Activated CD4-positive, alpha-beta T cell treated with anti-CD3 and anti-CD28 coated beads, Interleukin-2, amount 50 U/mL, for 1 hour (primary cell): ENCODE measurements around the gene PIKFYVE.
"Not testable (repeated sequence)": the region's sequence is repeated elsewhere in the genome, so short reads cannot be mapped to it uniquely, and the experiment has no call there.

ENCODE experiments used
- DNase-seq: peaks from one replicate; pipeline ENCODE4 v3.0.0-alpha.2; 2020

The PIKFYVE gene

GRCh38 chr2:208265801-208266552, at the start of gene PIKFYVE:
Gene PIKFYVE, plus strand, starts transcription at chr2:208266255. Its CDS starts 5,265 bp downstream, at chr2:208271520.
- DNase-seq = peak; percentile 83

GRCh38 chr2:208221873-208222272, 44.2 kb upstream of the PIKFYVE start:
- DNase-seq = not testable (repeated sequence)

- no peak for DNase-seq
Measured at GRCh38 chr2:208222351-208222750, 43.7 kb upstream of the PIKFYVE start.

- DNase-seq = no peak
Measured at GRCh38 chr2:208224802-208225201, 41.3 kb upstream of the PIKFYVE start.

GRCh38 chr2:208227581-208228232, 38.3 kb upstream of the PIKFYVE start:
- no peak for DNase-seq

GRCh38 chr2:208228476-208228875, 37.6 kb upstream of the PIKFYVE start:
- DNase-seq = no peak

GRCh38 chr2:208234786-208235185, 31.3 kb upstream of the PIKFYVE start:
- no peak for DNase-seq

- DNase-seq = no peak
Measured at GRCh38 chr2:208235860-208236259, 30.2 kb upstream of the PIKFYVE start.

- DNase-seq = no peak
Measured at GRCh38 chr2:208239770-208240493, 26.1 kb upstream of the PIKFYVE start.

- no peak for DNase-seq
Measured at GRCh38 chr2:208240619-208241209, 25.3 kb upstream of the PIKFYVE start.

GRCh38 chr2:208244422-208244821, 21.6 kb upstream of the PIKFYVE start:
- no peak for DNase-seq

GRCh38 chr2:208245746-208246145, 20.3 kb upstream of the PIKFYVE start:
- DNase-seq = no peak

- DNase-seq = no peak
Measured at GRCh38 chr2:208248601-208249000, 17.5 kb upstream of the PIKFYVE start.

GRCh38 chr2:208249296-208249695, 16.8 kb upstream of the PIKFYVE start:
- no peak for DNase-seq

- DNase-seq = no peak
Measured at GRCh38 chr2:208250388-208250787, 15.7 kb upstream of the PIKFYVE start.

- no peak for DNase-seq
Measured at GRCh38 chr2:208251098-208251497, 15.0 kb upstream of the PIKFYVE start.

GRCh38 chr2:208252716-208253492, 13.2 kb upstream of the PIKFYVE start:
- DNase-seq = no peak

GRCh38 chr2:208253600-208254117, 12.4 kb upstream of the PIKFYVE start:
- no peak for DNase-seq

- DNase-seq = peak; percentile 77
Measured at GRCh38 chr2:208254118-208254870, 11.8 kb upstream of the PIKFYVE start.

GRCh38 chr2:208254871-208255556, 11.0 kb upstream of the PIKFYVE start, which contains the start of gene IDH1:
Gene IDH1, minus strand, starts transcription at chr2:208255071. Its CDS starts 3,520 bp downstream, at chr2:208251551.
- DNase-seq = peak; percentile 95
